Endothelial cell of umbilical vein (primary cell): ENCODE data around the gene SLC39A11. TPM values are rescaled to one million over a fixed set of nuclear protein-coding genes. Genes with fewer than 3 reads are reported as not detected.

Experiments used
- BruUV-seq: library from RNA; stranded (reverse); fragments of 400-500 nt; replicated peaks from 2 replicates; lab custom pipeline; 2021; lab: Mats Ljungman, UMichigan
- CTCF ChIA-PET: fragments of 300-600, 350-600 bp; sonication (Branson Sonifier 250); formaldehyde crosslinking; loops from one replicate; lab custom pipeline; 2021; ENCODE audit warnings: antibody characterized with exemption, inconsistent platforms; lab: Charles Lee
- POLR2A ChIA-PET: fragments of 300-600, 350-600 bp; sonication (Branson Sonifier 250); formaldehyde crosslinking; loops from one replicate; lab custom pipeline; 2021; ENCODE audit warnings: antibody characterized with exemption, inconsistent platforms; lab: Charles Lee
- DNase-seq: peaks from one replicate; pipeline ENCODE4 v3.0.0-alpha.2; 2011; ENCODE audit warnings: low read depth, low spot score
- FAIRE-seq: peaks from 2 replicates; lab custom pipeline; 2011; peaks lifted over from hg19 to GRCh38; lab: Jason Lieb, UNC
- H2AFZ ChIP-seq: 2 replicates; pipeline ENCODE4 v1.6.0; 2012; ENCODE audit warnings: low read depth, low read length, control low read depth, inconsistent platforms
- H3K27ac ChIP-seq: 2 replicates; pipeline ENCODE4 v1.5.1; 2011; ENCODE audit warnings: low read depth, mild to moderate bottlenecking, control low read depth, low read length, moderate library complexity; ENCODE audit not compliant: insufficient read depth
- H3K27me3 ChIP-seq, 2 experiments: 2 replicates each; pipeline versions ENCODE4 v1.6.0 to v1.6.1; 2011; ENCODE audit warnings: low read length in 2 of 2, mixed read lengths in 1 of 2; ENCODE audit not compliant: control insufficient read depth in 2 of 2, insufficient read depth in 2 of 2
- H3K36me3 ChIP-seq, 2 experiments: 2 replicates in 1 of 2; 3 replicates in 1 of 2; pipeline ENCODE4 v1.5.1; 2011; ENCODE audit warnings: low read length in 2 of 2, mild to moderate bottlenecking in 1 of 2, moderate library complexity in 1 of 2; ENCODE audit not compliant: control insufficient read depth in 2 of 2, insufficient read depth in 2 of 2; ENCODE audit errors: extremely low read depth in 1 of 2
- H3K4me1 ChIP-seq: 3 replicates; pipeline ENCODE4 v1.5.1; 2011; ENCODE audit warnings: mild to moderate bottlenecking, low read length; ENCODE audit not compliant: control insufficient read depth, insufficient read depth; ENCODE audit errors: extremely low read depth
- H3K4me2 ChIP-seq: 2 replicates; pipeline ENCODE4 v1.6.1; 2011; ENCODE audit warnings: low read length, control low read depth, mixed read lengths; ENCODE audit not compliant: insufficient read depth
- H3K4me3 ChIP-seq, 3 experiments: fragments of 200-600 bp in 1 of 3; sonication (generic), shearing (Covaris generic) in 1 of 3; replicated peaks in 1 of 3; 2 replicates each; pipeline ENCODE4 v1.5.1; 2011 to 2016; ENCODE audit warnings: control low read depth in 3 of 3, low read length in 3 of 3, mild to moderate bottlenecking in 2 of 3, inconsistent platforms in 1 of 3, low read depth in 1 of 3, moderate library complexity in 1 of 3; ENCODE audit not compliant: insufficient read depth in 1 of 3
- H3K79me2 ChIP-seq: 2 replicates; pipeline ENCODE4 v1.6.0; 2012; ENCODE audit warnings: low read length, inconsistent platforms; ENCODE audit not compliant: control insufficient read depth, insufficient read depth
- H3K9ac ChIP-seq: replicated peaks from 2 replicates; pipeline ENCODE3; 2011; ENCODE audit warnings: low read length, control low read depth; ENCODE audit not compliant: insufficient read depth; ENCODE audit errors: extremely low read depth
- H3K9me1 ChIP-seq: replicated peaks from 3 replicates; pipeline ENCODE4 v1.6.0; 2011; ENCODE audit warnings: mild to moderate bottlenecking, low read length; ENCODE audit not compliant: control insufficient read depth, insufficient read depth; ENCODE audit errors: extremely low read depth
- H3K9me3 ChIP-seq: replicated peaks from 2 replicates; pipeline ENCODE4 v1.5.1; 2012; ENCODE audit warnings: low read length, inconsistent platforms; ENCODE audit not compliant: control insufficient read depth, insufficient read depth
- H4K20me1 ChIP-seq: replicated peaks from 2 replicates; pipeline ENCODE3; 2011; ENCODE audit warnings: mild to moderate bottlenecking, low read length; ENCODE audit not compliant: control insufficient read depth, insufficient read depth; ENCODE audit errors: extremely low read depth
- EZH2 ChIP-seq: IDR thresholded peaks from 2 replicates; pipeline ENCODE4 v1.6.1; 2012; ENCODE audit warnings: borderline replicate concordance, low read depth, mild to moderate bottlenecking, moderate library complexity, low read length, inconsistent platforms; ENCODE audit not compliant: severe bottlenecking
- MYC ChIP-seq: IDR thresholded peaks from one replicate; pipeline ENCODE4 v1.6.1; 2011; ENCODE audit warnings: mild to moderate bottlenecking, low read depth, low read length
- POLR2AphosphoS5 ChIP-seq: IDR thresholded peaks from 2 replicates; pipeline ENCODE4 v1.6.1; 2012; ENCODE audit warnings: low read depth, mild to moderate bottlenecking, control low read depth, low read length, moderate library complexity; ENCODE audit not compliant: insufficient read depth
- dilution Hi-C: fragments of 300-500 bp; cut with MboI; formaldehyde crosslinking; loops from one replicate; pipeline ENCODE4 v1.15.0; 2019; ENCODE audit warnings: low sequenced_read_pairs; ENCODE audit not compliant: extremely low pct_ligation_motif_present
- intact Hi-C: fragments of 100-400 bp; cut with micrococcal nuclease; formaldehyde crosslinking; loops from one replicate; pipeline ENCODE4 v1.10.0; 2022
- polyA plus RNA-seq, 4 experiments: library from polyadenylated mRNA; depleted of rRNA in 3 of 4; stranded (reverse) in 3 of 4; unstranded in 1 of 4; fragments of >200 nt; gene quantifications; 2 replicates each; pipeline versions ENCODE4 v1.2.1 to v1.2.3, GENCODE V29; 2011 to 2012; ENCODE audit warnings: missing spikeins in 1 of 4
- total RNA-seq: library from RNA; stranded (reverse); gene quantifications from 2 replicates; pipeline ENCODE4 v1.2.3, GENCODE V29; 2021
- TF ChIP-seq, protein P1 (sequence below): IDR thresholded peaks from 2 replicates; pipeline ENCODE4 v1.6.1; 2011; ENCODE audit not compliant: insufficient read depth, insufficient read length
- TF ChIP-seq, protein P2 (sequence below), 2 donors: IDR thresholded peaks; 1 replicate in 1 of 2; 2 replicates in 1 of 2; pipeline ENCODE4 v1.5.1; 2011; ENCODE audit warnings: low read length in 2 of 2, mild to moderate bottlenecking in 2 of 2, moderate library complexity in 2 of 2, control low read depth in 1 of 2, inconsistent platforms in 1 of 2, low read depth in 1 of 2; ENCODE audit not compliant: insufficient read depth in 1 of 2; ENCODE audit errors: extremely low read depth in 1 of 2

The SLC39A11 gene
- total and polyA plus RNA-seq, 2 donors (not counting 3 experiments of a cell fraction or from before 2014, with no cell fraction given) = 8.1 to 11.9 TPM

DNA sequence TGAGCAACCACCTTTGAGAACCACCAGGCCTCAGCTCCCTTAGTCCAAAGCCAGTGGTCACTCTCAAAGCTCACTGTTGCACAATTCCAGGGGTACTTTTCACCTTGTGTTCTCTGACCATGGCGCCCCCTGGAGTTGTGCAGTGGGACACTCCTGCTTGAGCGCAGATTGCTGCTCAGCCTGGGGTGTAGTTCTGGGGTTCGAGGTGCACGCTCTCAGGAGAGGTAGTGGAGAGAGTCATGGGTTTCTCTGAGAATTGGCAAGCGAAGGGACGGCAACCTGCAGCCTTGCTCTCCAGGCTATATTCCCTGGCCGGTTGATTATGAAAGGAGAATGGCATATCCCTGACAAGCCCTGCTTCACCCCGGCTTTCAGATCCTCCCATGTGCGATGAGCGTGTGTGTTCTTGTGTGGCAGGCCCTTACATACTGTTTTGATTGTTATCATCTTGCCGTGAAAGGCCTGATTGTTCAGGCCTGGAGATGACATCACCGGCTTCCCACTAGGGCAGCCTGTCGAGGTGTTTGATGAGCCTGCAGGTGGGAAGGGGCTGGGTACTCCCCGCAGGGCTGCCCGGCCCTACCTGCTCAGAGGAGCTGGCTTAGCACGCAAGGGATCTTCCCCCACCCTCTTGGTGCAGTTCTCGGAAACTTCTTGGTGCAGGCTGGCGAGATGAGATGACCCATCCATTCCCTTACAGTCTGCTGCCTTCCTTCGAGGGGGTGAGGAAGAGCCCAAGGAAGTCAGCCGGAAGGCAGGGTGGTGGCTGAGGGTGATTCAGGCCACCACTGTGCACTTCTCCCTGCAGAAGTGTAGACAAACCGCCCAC lies 431.2 kb downstream of the SLC39A11 start:
- Histone ChIP-seq H3K9me3 (no peaks in the 10 kb centered on the region), H3K36me3 (no peaks in the 10 kb centered on the region), H3K27me3 (no peaks in the 10 kb centered on the region), H3K4me2 (no peak overlapping the region), H3K4me1 (no peaks in the 10 kb centered on the region), H3K79me2 (no peaks in the 10 kb centered on the region), H4K20me1 (no peaks in the 10 kb centered on the region), H3K9me1 (no peaks in the 10 kb centered on the region), H2AFZ (no peak overlapping the region), H3K4me3 (no peak overlapping the region), H3K9ac (no peak overlapping the region), H3K27ac (no peak overlapping the region)
- ChIA-PET POLR2A (no interaction called here), CTCF (no interaction called here)
- intact Hi-C loops = no loop called here
- DNase-seq (no peak), FAIRE-seq (no peak)
- TF ChIP-seq, protein P1, sequence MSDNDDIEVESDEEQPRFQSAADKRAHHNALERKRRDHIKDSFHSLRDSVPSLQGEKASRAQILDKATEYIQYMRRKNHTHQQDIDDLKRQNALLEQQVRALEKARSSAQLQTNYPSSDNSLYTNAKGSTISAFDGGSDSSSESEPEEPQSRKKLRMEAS = no peak
- TF ChIP-seq, protein P2, sequence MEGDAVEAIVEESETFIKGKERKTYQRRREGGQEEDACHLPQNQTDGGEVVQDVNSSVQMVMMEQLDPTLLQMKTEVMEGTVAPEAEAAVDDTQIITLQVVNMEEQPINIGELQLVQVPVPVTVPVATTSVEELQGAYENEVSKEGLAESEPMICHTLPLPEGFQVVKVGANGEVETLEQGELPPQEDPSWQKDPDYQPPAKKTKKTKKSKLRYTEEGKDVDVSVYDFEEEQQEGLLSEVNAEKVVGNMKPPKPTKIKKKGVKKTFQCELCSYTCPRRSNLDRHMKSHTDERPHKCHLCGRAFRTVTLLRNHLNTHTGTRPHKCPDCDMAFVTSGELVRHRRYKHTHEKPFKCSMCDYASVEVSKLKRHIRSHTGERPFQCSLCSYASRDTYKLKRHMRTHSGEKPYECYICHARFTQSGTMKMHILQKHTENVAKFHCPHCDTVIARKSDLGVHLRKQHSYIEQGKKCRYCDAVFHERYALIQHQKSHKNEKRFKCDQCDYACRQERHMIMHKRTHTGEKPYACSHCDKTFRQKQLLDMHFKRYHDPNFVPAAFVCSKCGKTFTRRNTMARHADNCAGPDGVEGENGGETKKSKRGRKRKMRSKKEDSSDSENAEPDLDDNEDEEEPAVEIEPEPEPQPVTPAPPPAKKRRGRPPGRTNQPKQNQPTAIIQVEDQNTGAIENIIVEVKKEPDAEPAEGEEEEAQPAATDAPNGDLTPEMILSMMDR (IDR thresholded peaks at IDR 0.05; ENCODE audit: extremely low read depth in 1 of 2, insufficient read depth in 1 of 2, low read depth in 1 of 2, low read length in 2 of 2) = no peak
- TF ChIP-seq MYC = no peak
- no peak for TF ChIP-seq POLR2AphosphoS5
- TF ChIP-seq EZH2 = no peak
- dilution Hi-C loops = no loop called here
- no TSS peak for BruUV-seq
